Astrocyte of the cerebellum (primary cell): ENCODE measurements around the gene GRIN2A.
"Not testable (repeated sequence)": the region's sequence is repeated elsewhere in the genome, so short reads cannot be mapped to it uniquely, and the experiment has no call there.

Experiments
- DNase-seq: peaks from one replicate; pipeline ENCODE4 v3.0.0-alpha.2; 2011; ENCODE audit warnings: low read depth
- H3K4me3 ChIP-seq: 2 replicates; pipeline ENCODE4 v1.5.1; 2011; ENCODE audit warnings: mild to moderate bottlenecking, low read depth, low read length, moderate library complexity
- in situ Hi-C: cut with HindIII; loops from 2 replicates; pipeline ENCODE4 v1.10.0; 2017; ENCODE audit warnings: low sequenced_read_pairs
- TF ChIP-seq, protein P1 (sequence below): IDR thresholded peaks from 2 replicates; pipeline ENCODE4 v1.5.1; 2012; ENCODE audit warnings: low read length, low read depth, moderate library complexity, mild to moderate bottlenecking; ENCODE audit errors: missing control alignments

Gene GRIN2A

DNA sequence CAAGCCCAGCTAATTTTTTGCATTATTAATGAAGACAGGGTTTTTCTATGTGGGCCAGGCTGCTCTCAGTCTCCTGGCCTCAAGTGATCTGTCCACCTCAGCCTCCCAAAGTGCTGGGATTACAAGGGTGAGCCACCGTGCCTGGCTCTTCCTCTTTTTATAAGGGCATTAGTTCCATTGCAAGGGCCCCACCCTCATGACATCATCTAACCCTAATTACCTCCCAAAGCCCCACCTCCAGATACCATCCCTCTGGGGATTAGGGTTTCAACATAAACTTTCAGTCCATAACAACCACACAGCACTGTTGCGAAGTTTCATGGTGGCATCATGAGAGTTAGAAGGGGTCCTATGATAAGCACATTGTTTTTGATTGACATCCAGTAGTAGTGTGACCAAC lies 277.7 kb downstream of the GRIN2A start:
- DNase-seq, result no peak
- in situ Hi-C loops, result no loop called here
- TF ChIP-seq, protein P1, sequence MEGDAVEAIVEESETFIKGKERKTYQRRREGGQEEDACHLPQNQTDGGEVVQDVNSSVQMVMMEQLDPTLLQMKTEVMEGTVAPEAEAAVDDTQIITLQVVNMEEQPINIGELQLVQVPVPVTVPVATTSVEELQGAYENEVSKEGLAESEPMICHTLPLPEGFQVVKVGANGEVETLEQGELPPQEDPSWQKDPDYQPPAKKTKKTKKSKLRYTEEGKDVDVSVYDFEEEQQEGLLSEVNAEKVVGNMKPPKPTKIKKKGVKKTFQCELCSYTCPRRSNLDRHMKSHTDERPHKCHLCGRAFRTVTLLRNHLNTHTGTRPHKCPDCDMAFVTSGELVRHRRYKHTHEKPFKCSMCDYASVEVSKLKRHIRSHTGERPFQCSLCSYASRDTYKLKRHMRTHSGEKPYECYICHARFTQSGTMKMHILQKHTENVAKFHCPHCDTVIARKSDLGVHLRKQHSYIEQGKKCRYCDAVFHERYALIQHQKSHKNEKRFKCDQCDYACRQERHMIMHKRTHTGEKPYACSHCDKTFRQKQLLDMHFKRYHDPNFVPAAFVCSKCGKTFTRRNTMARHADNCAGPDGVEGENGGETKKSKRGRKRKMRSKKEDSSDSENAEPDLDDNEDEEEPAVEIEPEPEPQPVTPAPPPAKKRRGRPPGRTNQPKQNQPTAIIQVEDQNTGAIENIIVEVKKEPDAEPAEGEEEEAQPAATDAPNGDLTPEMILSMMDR, result no peak
- H3K4me3 ChIP-seq, result no peak overlapping the region

- no peak for DNase-seq
- no peak overlapping the region for H3K4me3 ChIP-seq
- TF ChIP-seq, protein P1, result no peak
- in situ Hi-C loops, result no loop called here
Observed at GRCh38 chr16:9900576-9900975, 281.7 kb downstream of the GRIN2A start.

DNA sequence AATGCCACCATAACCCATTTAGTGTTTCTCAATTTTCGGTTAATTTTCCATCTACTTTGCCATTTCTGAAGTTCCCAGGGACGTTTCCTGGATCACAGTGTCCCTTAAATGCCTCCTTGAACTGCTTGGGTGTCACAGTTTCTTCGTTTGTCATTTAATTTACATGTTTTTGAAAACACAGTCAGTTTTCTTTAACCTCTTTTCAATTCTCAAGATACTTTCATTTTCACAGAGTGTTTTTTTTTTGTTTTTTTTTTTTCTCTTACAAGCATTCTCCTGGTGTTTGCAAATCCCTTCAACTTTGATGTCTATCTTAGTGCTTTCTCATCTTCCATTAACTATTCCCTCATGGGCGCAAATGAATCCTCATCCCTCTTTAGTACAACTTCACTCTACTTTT lies 283.7 kb downstream of the GRIN2A start:
- in situ Hi-C loops, result no loop called here
- no peak overlapping the region for H3K4me3 ChIP-seq
- TF ChIP-seq, protein P1, result no peak
- DNase-seq, result no peak

DNA sequence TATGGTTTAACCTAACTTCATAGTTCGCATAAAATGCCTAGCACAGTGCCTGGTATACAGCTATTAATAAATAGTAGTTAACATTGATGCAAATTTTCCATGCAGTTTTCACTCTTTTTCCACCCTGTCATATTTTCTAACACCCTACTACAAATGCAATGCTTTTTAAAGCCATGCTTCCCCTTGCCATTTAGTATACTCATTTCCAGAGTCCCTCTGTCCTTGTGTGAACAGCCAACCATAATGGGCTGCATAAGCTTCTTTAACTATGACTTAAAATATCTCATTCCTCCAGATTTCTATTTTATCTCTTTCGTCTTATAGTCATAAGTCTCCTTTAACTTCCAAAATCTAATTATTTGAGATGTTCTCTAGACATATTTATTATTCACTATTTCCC lies 284.1 kb downstream of the GRIN2A start:
- no peak for DNase-seq
- in situ Hi-C loops, result no loop called here
- TF ChIP-seq, protein P1, result no peak
- no peak overlapping the region for H3K4me3 ChIP-seq

DNA sequence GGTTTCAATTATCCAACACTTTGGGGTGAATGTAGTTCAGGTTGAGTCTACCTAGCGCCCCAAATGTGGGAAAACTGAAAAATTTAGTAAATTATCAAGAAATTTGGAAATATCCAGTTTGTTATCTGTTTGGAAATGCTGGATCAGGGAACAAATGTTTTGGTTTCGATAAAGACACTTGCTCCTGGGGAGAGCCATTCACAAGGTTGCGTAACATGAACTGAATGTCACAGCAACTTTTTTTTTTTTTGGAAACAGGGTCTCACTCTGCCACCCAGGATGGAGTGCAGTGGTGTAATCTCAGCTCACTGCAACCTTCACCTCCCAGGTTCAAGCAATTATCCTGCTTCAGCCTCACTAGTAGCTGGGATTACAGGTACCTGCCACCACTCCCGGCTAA lies 286.4 kb downstream of the GRIN2A start:
- DNase-seq, result no peak
- TF ChIP-seq, protein P1, result no peak
- in situ Hi-C loops, result no loop called here

DNA sequence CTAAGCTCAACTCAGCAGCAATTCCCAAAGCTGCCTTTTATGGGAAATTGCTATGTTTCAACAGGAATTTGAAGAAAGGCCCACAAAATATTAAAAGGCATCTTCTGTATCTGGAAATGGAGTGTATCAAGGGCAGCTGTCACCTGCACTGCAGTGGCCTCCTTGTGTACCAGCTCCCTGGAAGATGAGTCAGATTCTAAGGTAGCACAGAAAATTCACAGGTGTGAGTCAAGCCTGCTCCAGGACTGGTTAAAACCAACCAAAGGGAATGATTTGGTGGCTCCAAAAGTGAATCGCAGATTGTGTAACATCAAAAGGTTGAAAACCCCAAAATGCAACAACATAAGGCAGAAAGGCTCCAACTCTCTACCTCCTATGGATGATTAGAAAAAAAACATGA lies 296.4 kb downstream of the GRIN2A start:
- TF ChIP-seq, protein P1, result no peak
- DNase-seq, result no peak
- no peak overlapping the region for H3K4me3 ChIP-seq
- in situ Hi-C loops, result no loop called here

More for the DNA sequence above, 286.4 kb downstream of the GRIN2A start:
- no peak overlapping the region for H3K4me3 ChIP-seq

DNA sequence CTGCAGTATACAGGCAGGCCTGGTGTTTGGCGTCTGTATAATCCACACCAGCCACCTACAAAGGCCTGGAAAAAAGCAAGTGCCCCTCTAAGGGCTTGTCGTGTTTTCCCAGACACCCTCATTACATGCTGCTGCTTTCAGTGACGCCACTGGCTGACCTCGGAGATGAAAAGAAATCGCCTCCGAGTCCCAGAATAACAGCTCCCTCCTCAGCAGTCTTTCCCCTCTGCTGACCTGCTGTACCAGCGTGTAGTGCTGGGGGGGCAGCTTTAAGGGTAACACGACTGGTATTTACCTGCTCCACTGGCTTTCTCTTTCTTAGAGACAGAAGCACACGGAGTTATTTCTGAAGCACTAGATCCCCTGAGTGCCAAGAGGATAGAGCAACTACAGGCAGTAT lies 296.8 kb downstream of the GRIN2A start:
- H3K4me3 ChIP-seq, result no peak overlapping the region
- TF ChIP-seq, protein P1, result no peak
- in situ Hi-C loops, result no loop called here
- no peak for DNase-seq

DNA sequence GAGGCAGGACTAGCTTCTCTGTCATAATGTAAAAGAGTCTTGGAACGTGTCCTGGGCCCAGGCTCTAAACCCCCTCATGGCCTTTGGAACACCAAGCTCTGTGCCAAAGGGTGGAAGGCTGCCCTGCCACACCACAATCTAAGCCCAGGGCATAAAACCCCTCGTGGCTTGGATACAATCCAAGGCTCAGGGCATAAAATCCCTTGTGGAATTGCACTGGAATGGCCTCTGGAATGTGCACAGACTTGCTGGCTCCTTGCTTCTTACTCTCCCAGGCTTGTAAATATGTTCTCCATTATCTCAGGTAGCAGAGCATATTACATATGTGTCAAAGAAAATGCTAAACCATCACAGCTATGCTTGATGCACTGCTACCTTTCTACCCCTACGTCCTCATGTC lies 306.2 kb downstream of the GRIN2A start:
- DNase-seq, in situ Hi-C loops, H3K4me3 ChIP-seq: not testable (repeated sequence)
